ENCODE measurements around the gene GCSH.

Gene GCSH

DNA sequence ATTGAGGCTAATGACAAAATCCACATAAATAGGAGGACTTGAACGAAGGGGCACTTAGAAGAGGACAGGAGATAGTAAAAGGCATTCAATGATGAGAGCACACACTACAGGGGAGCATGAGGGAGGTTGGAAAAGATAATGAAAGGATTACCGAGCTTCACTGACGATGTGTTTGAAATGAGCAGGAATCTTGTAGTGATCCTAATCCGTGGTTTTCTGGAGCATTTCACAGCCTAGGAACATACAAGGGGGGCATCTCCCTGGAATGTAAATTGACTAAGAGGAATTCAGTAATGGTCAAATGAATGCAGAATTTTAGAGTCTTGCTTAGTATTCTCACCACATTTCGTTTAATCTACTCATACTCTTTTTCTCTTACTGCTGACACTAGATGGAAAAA, 55.4 kb downstream of the GCSH start:
- DNase-seq, result no peak

DNA sequence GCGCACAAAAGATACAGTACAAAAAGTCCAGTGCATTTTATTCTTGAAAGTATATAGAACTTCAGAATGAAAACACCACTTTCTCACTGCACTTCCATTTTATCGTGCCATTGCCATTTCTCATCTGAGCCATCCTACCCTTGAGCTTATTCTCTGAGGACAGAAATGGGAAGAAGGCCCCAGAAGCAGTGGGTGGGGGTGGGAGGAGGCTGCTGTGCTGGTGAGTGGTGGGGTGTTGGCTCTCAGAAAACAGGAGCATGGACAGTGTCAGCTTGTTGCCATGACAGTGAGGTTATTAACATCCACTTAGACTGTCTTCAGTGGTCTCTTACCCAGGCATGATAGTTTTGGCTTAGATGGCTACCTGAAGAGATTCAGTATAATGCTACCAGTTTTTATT, 56.1 kb downstream of the GCSH start:
- no peak for DNase-seq

DNA sequence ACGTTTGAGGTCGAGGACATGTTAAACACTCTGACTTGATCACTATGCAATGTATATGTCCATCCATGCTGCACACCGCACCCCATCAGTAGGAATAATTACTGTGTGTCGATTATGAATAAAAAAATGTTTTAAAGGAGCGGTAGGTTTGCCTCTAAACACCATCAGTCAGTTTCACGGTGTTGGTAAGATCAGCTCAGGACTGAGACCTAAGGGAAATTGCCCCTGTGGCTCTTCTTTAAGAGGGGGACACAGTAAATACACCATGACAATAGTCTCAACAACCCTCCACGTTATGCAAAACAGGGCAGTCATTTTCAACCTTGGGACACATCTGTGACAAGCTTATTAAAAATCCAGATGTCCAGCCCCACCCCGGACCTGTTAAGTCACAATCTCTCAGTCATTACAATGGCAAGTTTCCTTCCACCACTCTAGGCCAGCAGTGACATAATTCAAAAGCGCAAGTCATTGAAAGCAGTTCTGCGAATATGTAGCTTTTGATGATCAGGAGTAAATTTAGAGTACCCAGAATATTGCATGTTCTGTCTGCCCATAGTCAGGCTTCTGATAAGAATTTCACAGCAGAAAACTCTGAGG, 59.3 kb downstream of the GCSH start:
- DNase-seq, result no peak

GRCh38 chr16:81035975-81036750, 60.0 kb downstream of the GCSH start:
- peak; percentile 23 for DNase-seq

- DNase-seq, result peak; percentile 81
Observed at GRCh38 chr16:81035398-81035974, 60.7 kb downstream of the GCSH start, which contains the start of gene ATMIN. Gene ATMIN (plus strand): TSS chr16:81035842. CDS start chr16:81035871, 29 bp downstream.
